PC-3 (cell line): ENCODE data around the gene ABCC10.

ENCODE experiments used
- CTCF ChIP-seq: fragments of 300-600 bp; sonication (generic); conservative IDR thresholded peaks from 2 replicates; pipeline ENCODE4 v1.5.1; 2017; ENCODE audit warnings: antibody characterized with exemption, low read depth, mild to moderate bottlenecking, low read length
- EZH2phosphoT487 ChIP-seq: fragments of 300-600 bp; sonication (generic); IDR thresholded peaks from 2 replicates; pipeline ENCODE4 v1.6.1; 2018; ENCODE audit warnings: mild to moderate bottlenecking, antibody characterized with exemption, low read length, borderline replicate concordance

GRCh38 chr6:43492673-43493072 is 65.3 kb downstream of the ABCC10 start:
- no peak for TF ChIP-seq CTCF
- TF ChIP-seq EZH2phosphoT487, result no peak
